Endothelial cell of umbilical vein (primary cell): ENCODE measurements around the gene CARD11. TPM values are rescaled to one million over a fixed set of nuclear protein-coding genes. Genes with fewer than 3 reads are reported as not detected.
"Not testable (repeated sequence)": the region's sequence is repeated elsewhere in the genome, so short reads cannot be mapped to it uniquely, and the experiment has no call there.

Experiments
- BruUV-seq: library from RNA; stranded (reverse); fragments of 400-500 nt; replicated peaks from 2 replicates; lab custom pipeline; 2021; lab: Mats Ljungman, UMichigan
- CTCF ChIA-PET: fragments of 300-600, 350-600 bp; sonication (Branson Sonifier 250); formaldehyde crosslinking; loops from one replicate; lab custom pipeline; 2021; ENCODE audit warnings: antibody characterized with exemption, inconsistent platforms; lab: Charles Lee
- POLR2A ChIA-PET: fragments of 300-600, 350-600 bp; sonication (Branson Sonifier 250); formaldehyde crosslinking; loops from one replicate; lab custom pipeline; 2021; ENCODE audit warnings: antibody characterized with exemption, inconsistent platforms; lab: Charles Lee
- DNase-seq: peaks from one replicate; pipeline ENCODE4 v3.0.0-alpha.2; 2011; ENCODE audit warnings: low read depth, low spot score
- FAIRE-seq: peaks from 2 replicates; lab custom pipeline; 2011; peaks lifted over from hg19 to GRCh38; lab: Jason Lieb, UNC
- H2AFZ ChIP-seq: 2 replicates; pipeline ENCODE4 v1.6.0; 2012; ENCODE audit warnings: low read depth, low read length, control low read depth, inconsistent platforms
- H3K27ac ChIP-seq: 2 replicates; pipeline ENCODE4 v1.5.1; 2011; ENCODE audit warnings: low read depth, mild to moderate bottlenecking, control low read depth, low read length, moderate library complexity; ENCODE audit not compliant: insufficient read depth
- H3K27me3 ChIP-seq, 2 experiments: 2 replicates each; pipeline versions ENCODE4 v1.6.0 to v1.6.1; 2011; ENCODE audit warnings: low read length in 2 of 2, mixed read lengths in 1 of 2; ENCODE audit not compliant: control insufficient read depth in 2 of 2, insufficient read depth in 2 of 2
- H3K36me3 ChIP-seq, 2 experiments: 2 replicates in 1 of 2; 3 replicates in 1 of 2; pipeline ENCODE4 v1.5.1; 2011; ENCODE audit warnings: low read length in 2 of 2, mild to moderate bottlenecking in 1 of 2, moderate library complexity in 1 of 2; ENCODE audit not compliant: control insufficient read depth in 2 of 2, insufficient read depth in 2 of 2; ENCODE audit errors: extremely low read depth in 1 of 2
- H3K4me1 ChIP-seq: 3 replicates; pipeline ENCODE4 v1.5.1; 2011; ENCODE audit warnings: mild to moderate bottlenecking, low read length; ENCODE audit not compliant: control insufficient read depth, insufficient read depth; ENCODE audit errors: extremely low read depth
- H3K4me2 ChIP-seq: 2 replicates; pipeline ENCODE4 v1.6.1; 2011; ENCODE audit warnings: low read length, control low read depth, mixed read lengths; ENCODE audit not compliant: insufficient read depth
- H3K4me3 ChIP-seq, 3 experiments: fragments of 200-600 bp in 1 of 3; sonication (generic), shearing (Covaris generic) in 1 of 3; replicated peaks in 1 of 3; 2 replicates each; pipeline ENCODE4 v1.5.1; 2011 to 2016; ENCODE audit warnings: control low read depth in 3 of 3, low read length in 3 of 3, mild to moderate bottlenecking in 2 of 3, inconsistent platforms in 1 of 3, low read depth in 1 of 3, moderate library complexity in 1 of 3; ENCODE audit not compliant: insufficient read depth in 1 of 3
- H3K79me2 ChIP-seq: 2 replicates; pipeline ENCODE4 v1.6.0; 2012; ENCODE audit warnings: low read length, inconsistent platforms; ENCODE audit not compliant: control insufficient read depth, insufficient read depth
- H3K9ac ChIP-seq: replicated peaks from 2 replicates; pipeline ENCODE3; 2011; ENCODE audit warnings: low read length, control low read depth; ENCODE audit not compliant: insufficient read depth; ENCODE audit errors: extremely low read depth
- H3K9me1 ChIP-seq: replicated peaks from 3 replicates; pipeline ENCODE4 v1.6.0; 2011; ENCODE audit warnings: mild to moderate bottlenecking, low read length; ENCODE audit not compliant: control insufficient read depth, insufficient read depth; ENCODE audit errors: extremely low read depth
- H3K9me3 ChIP-seq: replicated peaks from 2 replicates; pipeline ENCODE4 v1.5.1; 2012; ENCODE audit warnings: low read length, inconsistent platforms; ENCODE audit not compliant: control insufficient read depth, insufficient read depth
- H4K20me1 ChIP-seq: replicated peaks from 2 replicates; pipeline ENCODE3; 2011; ENCODE audit warnings: mild to moderate bottlenecking, low read length; ENCODE audit not compliant: control insufficient read depth, insufficient read depth; ENCODE audit errors: extremely low read depth
- EZH2 ChIP-seq: IDR thresholded peaks from 2 replicates; pipeline ENCODE4 v1.6.1; 2012; ENCODE audit warnings: borderline replicate concordance, low read depth, mild to moderate bottlenecking, moderate library complexity, low read length, inconsistent platforms; ENCODE audit not compliant: severe bottlenecking
- GATA2 ChIP-seq: IDR thresholded peaks from 2 replicates; pipeline ENCODE4 v1.7.0; 2011; ENCODE audit warnings: low read depth, mild to moderate bottlenecking, moderate library complexity, mixed read lengths, low read length; ENCODE audit not compliant: insufficient read length, insufficient read depth
- MAX ChIP-seq: IDR thresholded peaks from 2 replicates; pipeline ENCODE4 v1.6.1; 2011; ENCODE audit not compliant: insufficient read depth, insufficient read length
- POLR2AphosphoS5 ChIP-seq: IDR thresholded peaks from 2 replicates; pipeline ENCODE4 v1.6.1; 2012; ENCODE audit warnings: low read depth, mild to moderate bottlenecking, control low read depth, low read length, moderate library complexity; ENCODE audit not compliant: insufficient read depth
- dilution Hi-C: fragments of 300-500 bp; cut with MboI; formaldehyde crosslinking; loops from one replicate; pipeline ENCODE4 v1.15.0; 2019; ENCODE audit warnings: low sequenced_read_pairs; ENCODE audit not compliant: extremely low pct_ligation_motif_present
- intact Hi-C: fragments of 100-400 bp; cut with micrococcal nuclease; formaldehyde crosslinking; loops from one replicate; pipeline ENCODE4 v1.10.0; 2022
- polyA plus RNA-seq, 4 experiments: library from polyadenylated mRNA; depleted of rRNA in 3 of 4; stranded (reverse) in 3 of 4; unstranded in 1 of 4; fragments of >200 nt; gene quantifications; 2 replicates each; pipeline versions ENCODE4 v1.2.1 to v1.2.3, GENCODE V29; 2011 to 2012; ENCODE audit warnings: missing spikeins in 1 of 4
- total RNA-seq: library from RNA; stranded (reverse); gene quantifications from 2 replicates; pipeline ENCODE4 v1.2.3, GENCODE V29; 2021

CARD11 gene
- total and polyA plus RNA-seq, 2 donors (not counting 3 experiments of a cell fraction or from before 2014, with no cell fraction given) = 20.4 to 41.8 TPM

GRCh38 chr7:3021825-3022224 lies 21.8 kb downstream of the CARD11 start:
- intact Hi-C loops = no loop called here
- dilution Hi-C loops = no loop called here
- ChIA-PET CTCF (no interaction called here), POLR2A (no interaction called here)
- Histone ChIP-seq H2AFZ (no peak overlapping the region), H3K27ac (no peak overlapping the region), H3K36me3 (no peaks in the 10 kb centered on the region), H4K20me1 (no peaks in the 10 kb centered on the region), H3K9me3 (no peaks in the 10 kb centered on the region), H3K27me3 (no peaks in the 10 kb centered on the region), H3K9me1 (no peaks in the 10 kb centered on the region), H3K4me1 (no peaks in the 10 kb centered on the region), H3K9ac (no peak overlapping the region), H3K79me2 (peaks cover 14% of the 10 kb centered on the region), H3K4me3 (no peak overlapping the region), H3K4me2 (peak overlapping the region; percentile 37)
- DNase-seq (peak; percentile 44), FAIRE-seq (peak; percentile 44)
- BruUV-seq = no TSS peak
- peak; percentile 39 for TF ChIP-seq POLR2AphosphoS5
- TF ChIP-seq MAX = no peak
- no peak for TF ChIP-seq EZH2
- TF ChIP-seq GATA2 = peak; percentile 50

- H3K9ac ChIP-seq, dilution Hi-C loops, H3K9me1 ChIP-seq, H2AFZ ChIP-seq, H3K9me3 ChIP-seq, H4K20me1 ChIP-seq, intact Hi-C loops, FAIRE-seq, H3K27ac ChIP-seq, BruUV-seq, H3K4me1 ChIP-seq, H3K27me3 ChIP-seq, DNase-seq, H3K4me2 ChIP-seq, H3K4me3 ChIP-seq, POLR2A ChIA-PET, H3K36me3 ChIP-seq: not testable (repeated sequence)
- CTCF ChIA-PET = interaction anchor here (1.6 kb wide), 1 partner anchor 22 kb away, joined by 3 read pairs; no protein-coding TSS in a partner anchor
- H3K79me2 ChIP-seq = peaks cover 14% of the 10 kb centered on the region
These were observed 22.4 kb downstream of the CARD11 start for GRCh38 chr7:3021224-3021623.
